Upper lobe of left lung (tissue), 6 donors: ENCODE results near the gene INHA. TPM values are rescaled to one million over a fixed set of nuclear protein-coding genes. Genes with fewer than 3 reads are reported as not detected.

ENCODE experiments used
- ATAC-seq, 2 donors: fragments of 200-7000 bp; cut with Tn5 transposase; one replicate each; pipeline ENCODE4 v1.9.1; 2022; ENCODE audit warnings: mild to moderate bottlenecking in 2 of 2, moderate library complexity in 2 of 2; ENCODE audit not compliant: low FRiP score in 2 of 2
- DNase-seq, 2 donors: peaks; one replicate each; pipeline ENCODE4 v3.0.0-alpha.2; 2019 to 2020
- H3K27ac ChIP-seq, 4 donors: fragments of 200-600 bp; sonication (generic); one replicate each; pipeline ENCODE4 v1.5.1; 2016 to 2019
- H3K27me3 ChIP-seq, 4 donors: fragments of 200-600 bp; sonication (generic); one replicate each; pipeline ENCODE4 v1.5.1; 2017 to 2019
- H3K36me3 ChIP-seq, 4 donors: fragments of 200-600 bp; sonication (generic); one replicate each; pipeline ENCODE4 v1.5.1; 2016 to 2019
- H3K4me1 ChIP-seq, 4 donors: fragments of 200-600 bp; sonication (generic); one replicate each; pipeline ENCODE4 v1.5.1; 2018 to 2019
- H3K4me3 ChIP-seq, 4 donors: fragments of 200-600 bp; sonication (generic); one replicate each; pipeline ENCODE4 v1.5.1; 2017 to 2019; ENCODE audit warnings: mild to moderate bottlenecking in 2 of 4, moderate library complexity in 1 of 4
- H3K9me3 ChIP-seq, 4 donors: fragments of 200-600 bp; sonication (generic); one replicate each; pipeline ENCODE4 v1.5.1; 2018 to 2019
- CTCF ChIP-seq, 6 experiments: fragments of 450-650 bp in 4 of 6; fragments of 200-600 bp in 2 of 6; sonication (generic) in 2 of 6; IDR thresholded peaks; one replicate each; pipeline ENCODE4 v1.5.1; 2016 to 2019; ENCODE audit warnings: antibody characterized with exemption in 6 of 6
- EP300 ChIP-seq, 4 donors: sonication (generic); formaldehyde crosslinking; IDR thresholded peaks; one replicate each; pipeline ENCODE4 v1.5.1; 2017; ENCODE audit warnings: antibody characterized with exemption in 4 of 4, control low read depth in 2 of 4
- POLR2A ChIP-seq, 4 donors: fragments of 450-650 bp; IDR thresholded peaks; one replicate each; pipeline ENCODE4 v1.5.1; 2016 to 2017; ENCODE audit warnings: antibody characterized with exemption in 4 of 4, mild to moderate bottlenecking in 2 of 4
- POLR2AphosphoS5 ChIP-seq, 2 donors: sonication (generic); formaldehyde crosslinking; IDR thresholded peaks; one replicate each; pipeline ENCODE4 v1.5.1; 2017; ENCODE audit warnings: antibody characterized with exemption in 2 of 2
- WGBS, 2 donors: methylation state at CpG; one replicate each; pipeline ENCODE4 v1.1.5; 2017 to 2018; 5-methylcytosine and 5-hydroxymethylcytosine counted together
- total RNA-seq, 6 donors: library from RNA; depleted of rRNA in 4 of 6; stranded (reverse); fragments of >200 nt in 4 of 6; gene quantifications; one replicate each; pipeline versions ENCODE4 v1.1.0 to v1.2.1, GENCODE V29; 2016 to 2021
- donor health status: DM: no; HTN: no; CAD: no; lungs with moderate emphysema.
- donor health status: DM: no; HTN: yes; CAD: no; lungs with severe emphysema.

The INHA gene
- total RNA-seq, 6 donors from 2014 or later = 0.24 to 7.3 (median 0.43) TPM; not detected in 3

- Histone ChIP-seq H3K36me3 (peaks cover 0 to 15% (median 9%) of the 10 kb centered on the region in 4 donors), H3K4me1 (no peaks in the 10 kb centered on the region), H3K9me3 (no peaks in the 10 kb centered on the region), H3K27me3 (no peaks in the 10 kb centered on the region), H3K4me3 (no peak overlapping the region), H3K27ac (no peak overlapping the region)
- TF ChIP-seq POLR2A (IDR thresholded peaks at IDR 0.05) (no peak), POLR2AphosphoS5 (IDR thresholded peaks at IDR 0.05) (no peak), CTCF (IDR thresholded peaks at IDR 0.05) (no peak), EP300 (IDR thresholded peaks at IDR 0.05) (no peak)
- 81 to 85% methylated on average over 6 of the region's 6 CpGs for WGBS, 2 donors
- ATAC-seq = no peak
- DNase-seq = no peak
Measured at GRCh38 chr2:219620546-219620945, 48.4 kb downstream of the INHA start.

GRCh38 chr2:219621935-219622334 lies 49.8 kb downstream of the INHA start:
- no peak for DNase-seq
- TF ChIP-seq POLR2A (IDR thresholded peaks at IDR 0.05) (no peak), EP300 (IDR thresholded peaks at IDR 0.05) (no peak), POLR2AphosphoS5 (IDR thresholded peaks at IDR 0.05) (no peak), CTCF (IDR thresholded peaks at IDR 0.05) (no peak)
- peaks cover 0 to under 1% (median 0%) of the 10 kb centered on the region in 4 donors for H3K36me3 ChIP-seq
- H3K4me3 ChIP-seq = no peak overlapping the region
- no peaks in the 10 kb centered on the region for H3K9me3 ChIP-seq
- H3K27me3 ChIP-seq = peaks cover 0 to 2% (median under 1%) of the 10 kb centered on the region in 4 donors
- H3K4me1 ChIP-seq = peaks cover 0 to 2% (median under 1%) of the 10 kb centered on the region in 4 donors
- H3K27ac ChIP-seq = no peak overlapping the region
- WGBS, 2 donors = 74 to 76% methylated on average over 4 of the region's 4 CpGs
- no peak for ATAC-seq

GRCh38 chr2:219622472-219622871 lies 50.4 kb downstream of the INHA start:
- Histone ChIP-seq H3K4me1 (peaks cover 0 to 6% (median 2%) of the 10 kb centered on the region in 4 donors), H3K27ac (no peak overlapping the region), H3K9me3 (no peaks in the 10 kb centered on the region), H3K4me3 (no peak overlapping the region), H3K27me3 (peaks cover 0 to 5% (median 2%) of the 10 kb centered on the region in 4 donors), H3K36me3 (no peaks in the 10 kb centered on the region)
- WGBS, 2 donors = 92 to 96% methylated on average over 2 of the region's 2 CpGs
- ATAC-seq (no peak), DNase-seq (no peak)
- TF ChIP-seq POLR2AphosphoS5 (IDR thresholded peaks at IDR 0.05) = no peak
- no peak for TF ChIP-seq CTCF (IDR thresholded peaks at IDR 0.05)
- no peak for TF ChIP-seq EP300 (IDR thresholded peaks at IDR 0.05)
- TF ChIP-seq POLR2A (IDR thresholded peaks at IDR 0.05) = no peak

- Histone ChIP-seq H3K27ac (no peak overlapping the region), H3K27me3 (peaks cover 0 to 14% (median 7%) of the 10 kb centered on the region in 4 donors), H3K36me3 (no peaks in the 10 kb centered on the region), H3K4me1 (peaks cover 6 to 14% (median 9%) of the 10 kb centered on the region in 4 donors), H3K9me3 (no peaks in the 10 kb centered on the region), H3K4me3 (no peak overlapping the region)
- 75 to 90% methylated on average over 4 to 6 of the region's 6 CpGs for WGBS, 2 donors
- ATAC-seq (no peak), DNase-seq (no peak)
- TF ChIP-seq EP300 (IDR thresholded peaks at IDR 0.05) = no peak
- TF ChIP-seq POLR2AphosphoS5 (IDR thresholded peaks at IDR 0.05) = no peak
- TF ChIP-seq CTCF (IDR thresholded peaks at IDR 0.05) = no peak
- TF ChIP-seq POLR2A (IDR thresholded peaks at IDR 0.05) = no peak
Measured at GRCh38 chr2:219624565-219624964, 52.5 kb downstream of the INHA start.

DNA sequence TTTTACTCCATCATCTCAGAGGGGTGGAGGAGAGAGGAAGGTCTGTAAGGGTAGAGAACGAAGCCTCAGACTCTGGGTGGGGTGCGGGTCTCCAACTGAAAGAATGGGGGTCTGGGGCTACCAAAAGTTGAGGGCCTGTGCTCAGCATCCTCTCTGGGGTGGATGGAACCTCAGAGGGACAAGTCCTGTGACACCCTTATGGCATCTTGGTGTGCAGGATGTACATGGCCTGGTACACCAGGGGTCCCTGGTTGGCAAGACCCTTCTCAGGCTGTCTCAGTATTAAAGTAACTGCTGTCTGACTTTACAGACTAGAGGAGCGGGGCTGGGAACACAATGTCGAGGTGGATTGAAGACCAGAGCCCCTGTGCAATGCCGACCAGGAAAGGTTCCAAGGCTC lies 53.1 kb downstream of the INHA start:
- no peak for DNase-seq
- 92 to 94% methylated on average over 5 of the region's 5 CpGs for WGBS, 2 donors
- TF ChIP-seq EP300 (IDR thresholded peaks at IDR 0.05) (no peak), CTCF (IDR thresholded peaks at IDR 0.05) (no peak), POLR2AphosphoS5 (IDR thresholded peaks at IDR 0.05) (no peak), POLR2A (IDR thresholded peaks at IDR 0.05) (no peak)
- no peak overlapping the region for H3K4me3 ChIP-seq
- no peaks in the 10 kb centered on the region for H3K9me3 ChIP-seq
- peaks cover 0 to 14% (median 7%) of the 10 kb centered on the region in 4 donors for H3K27me3 ChIP-seq
- peaks cover 6 to 14% (median 9%) of the 10 kb centered on the region in 4 donors for H3K4me1 ChIP-seq
- no peak for ATAC-seq
- H3K27ac ChIP-seq = no peak overlapping the region
- no peaks in the 10 kb centered on the region for H3K36me3 ChIP-seq
